AG09309 (cell line): ENCODE data around the gene ARL15.
"Not testable (repeated sequence)": the region's sequence is repeated elsewhere in the genome, so short reads cannot be mapped to it uniquely, and the experiment has no call there.

Experiments used
- DNase-seq: peaks from one replicate; pipeline ENCODE4 v3.0.0-alpha.2; 2010; ENCODE audit warnings: low read depth
- H3K4me3 ChIP-seq: 2 replicates; pipeline ENCODE4 v1.5.1; 2011; ENCODE audit warnings: mild to moderate bottlenecking, low read depth, low read length, moderate library complexity; ENCODE audit not compliant: control insufficient read depth
- CTCF ChIP-seq: IDR thresholded peaks from 2 replicates; pipeline ENCODE4 v1.5.1; 2011; ENCODE audit warnings: mild to moderate bottlenecking, low read depth, low read length, inconsistent platforms; ENCODE audit not compliant: insufficient read depth, control insufficient read depth; ENCODE audit errors: missing control alignments

ARL15 gene

GRCh38 chr5:54049144-54049543, 261.2 kb downstream of the ARL15 start:
- no peak for DNase-seq
- H3K4me3 ChIP-seq = no peak overlapping the region
- TF ChIP-seq CTCF = no peak

- TF ChIP-seq CTCF = no peak
- no peak for DNase-seq
- no peak overlapping the region for H3K4me3 ChIP-seq
Observed at GRCh38 chr5:54045077-54045792, 265.1 kb downstream of the ARL15 start.

GRCh38 chr5:54044276-54044675, 266.1 kb downstream of the ARL15 start:
- DNase-seq, H3K4me3 ChIP-seq: not testable (repeated sequence)

- no peak for DNase-seq
- no peak overlapping the region for H3K4me3 ChIP-seq
- no peak for TF ChIP-seq CTCF
Observed at GRCh38 chr5:54040804-54041203, 269.6 kb downstream of the ARL15 start.

- TF ChIP-seq CTCF = no peak
- no peak overlapping the region for H3K4me3 ChIP-seq
- no peak for DNase-seq
Observed at GRCh38 chr5:54040018-54040417, 270.4 kb downstream of the ARL15 start.

- H3K4me3 ChIP-seq = no peak overlapping the region
- no peak for DNase-seq
- TF ChIP-seq CTCF = no peak
Observed at GRCh38 chr5:54037205-54037604, 273.2 kb downstream of the ARL15 start.

- DNase-seq = no peak
- TF ChIP-seq CTCF = no peak
Observed at GRCh38 chr5:54030981-54031380, 279.4 kb downstream of the ARL15 start.

More at GRCh38 chr5:54030981-54031380, 279.4 kb downstream of the ARL15 start:
- no peak overlapping the region for H3K4me3 ChIP-seq
